GM23248 (cell line): Measurements from ENCODE around the gene ERGIC1. TPM values are rescaled to one million over a fixed set of nuclear protein-coding genes. Genes with fewer than 3 reads are reported as not detected.

Experiments used
- DNase-seq: peaks from one replicate; pipeline ENCODE4 v3.0.0-alpha.2; 2015
- H2AFZ ChIP-seq: fragments of 200-600 bp; sonication (generic); 2 replicates; pipeline ENCODE4 v1.6.1; 2016; ENCODE audit warnings: antibody characterized with exemption
- H3F3A ChIP-seq: fragments of 200-600 bp; sonication (generic); 2 replicates; pipeline ENCODE4 v1.6.1; 2016; ENCODE audit warnings: mild to moderate bottlenecking, antibody characterized with exemption, mixed run types; ENCODE audit not compliant: insufficient read depth
- H3K27ac ChIP-seq: fragments of 200-600 bp; sonication (generic); 2 replicates; pipeline ENCODE4 v1.5.1; 2016; ENCODE audit warnings: mild to moderate bottlenecking
- H3K27me3 ChIP-seq: fragments of 200-600 bp; sonication (generic); replicated peaks from 2 replicates; pipeline ENCODE4 v1.6.1; 2016; ENCODE audit warnings: mild to moderate bottlenecking; ENCODE audit not compliant: insufficient read depth
- H3K36me3 ChIP-seq: fragments of 200-600 bp; sonication (generic); 2 replicates; pipeline ENCODE4 v1.6.1; 2016; ENCODE audit warnings: low read depth, mild to moderate bottlenecking
- H3K4me1 ChIP-seq: fragments of 200-600 bp; sonication (generic); 2 replicates; pipeline ENCODE4 v1.6.1; 2016; ENCODE audit warnings: mild to moderate bottlenecking; ENCODE audit not compliant: insufficient read depth
- H3K4me2 ChIP-seq: fragments of 200-600 bp; sonication (generic); one replicate; pipeline ENCODE4 v1.6.1; 2016; ENCODE audit warnings: mild to moderate bottlenecking; ENCODE audit not compliant: unreplicated experiment
- H3K4me3 ChIP-seq: fragments of 200-600 bp; sonication (generic); 2 replicates; pipeline ENCODE4 v1.5.1; 2016; ENCODE audit warnings: mild to moderate bottlenecking
- H3K79me2 ChIP-seq: fragments of 200-600 bp; sonication (generic); 2 replicates; pipeline ENCODE4 v1.6.1; 2016; ENCODE audit warnings: mild to moderate bottlenecking; ENCODE audit not compliant: insufficient read depth
- H3K9ac ChIP-seq: fragments of 200-600 bp; sonication (generic); 2 replicates; pipeline ENCODE4 v1.6.1; 2016; ENCODE audit warnings: mild to moderate bottlenecking
- H3K9me2 ChIP-seq: fragments of 200-600 bp; sonication (generic); 2 replicates; pipeline ENCODE4 v1.6.1; 2016; ENCODE audit warnings: mixed run types, mild to moderate bottlenecking, moderate library complexity; ENCODE audit not compliant: insufficient read depth
- H3K9me3 ChIP-seq: fragments of 200-600 bp; sonication (generic); one replicate; pipeline ENCODE4 v1.6.1; 2017; ENCODE audit warnings: low read depth
- H4K20me1 ChIP-seq: fragments of 200-600 bp; sonication (generic); 2 replicates; pipeline ENCODE4 v1.6.0; 2016; ENCODE audit not compliant: insufficient read depth
- EZH2 ChIP-seq: fragments of 200-600 bp; sonication (generic); IDR thresholded peaks from 2 replicates; pipeline ENCODE4 v1.6.1; 2018; ENCODE audit warnings: antibody characterized with exemption, mild to moderate bottlenecking; ENCODE audit not compliant: insufficient read depth, poor library complexity, severe bottlenecking
- EZH2phosphoT487 ChIP-seq: fragments of 200-600 bp; sonication (generic); IDR thresholded peaks from 2 replicates; pipeline ENCODE4 v1.6.1; 2018; ENCODE audit warnings: antibody characterized with exemption, moderate library complexity, mild to moderate bottlenecking, low read depth; ENCODE audit not compliant: insufficient read depth
- WGBS, 2 experiments: methylation state at CpG; one replicate each; pipeline ENCODE4 v1.1.6; 2015 to 2017; ENCODE audit warnings: low lambda C conversion rate in 2 of 2, low coverage in 1 of 2; ENCODE audit errors: missing lambda C conversion rate in 2 of 2; 5-methylcytosine and 5-hydroxymethylcytosine counted together
- in situ Hi-C: fragments of 300-500 bp; cut with MboI; formaldehyde crosslinking; loops from 2 replicates; pipeline ENCODE4 v1.15.0; 2020
- polyA plus RNA-seq: library from polyadenylated mRNA; unstranded; fragments of >200 nt; fragmentation: Nextera tagmentation; extraction: Ambion mirVana; gene quantifications from 2 replicates; pipeline ENCODE4 v1.2.1, GENCODE V29; 2016
- total RNA-seq: library from RNA; depleted of rRNA; stranded (reverse); fragments of >200 nt; shearing (Covaris generic); gene quantifications from 2 replicates; pipeline ENCODE4 v1.2.3, GENCODE V29; 2014

ERGIC1 gene
- total and polyA plus RNA-seq, 2 experiments from 2014 or later = 66.4 to 235 TPM

- no peaks in the 10 kb centered on the region for H3K27me3 ChIP-seq
- peak overlapping the region; percentile 74 for H3K9ac ChIP-seq
- H3K27ac ChIP-seq = peak overlapping the region; percentile 89
- DNase-seq = peak; percentile 91
- H3K4me2 ChIP-seq = peak overlapping the region; percentile 74
- 0 out of 2 replicates have a peak overlapping the region, but pooled peaks have one; percentile 3 for H3K4me3 ChIP-seq
- peaks cover 71% of the 10 kb centered on the region for H3F3A ChIP-seq
- no peaks in the 10 kb centered on the region for H3K36me3 ChIP-seq
- no peak for TF ChIP-seq EZH2
- no peak for TF ChIP-seq EZH2phosphoT487
- no peak overlapping the region for H2AFZ ChIP-seq
- no peaks in the 10 kb centered on the region for H3K9me3 ChIP-seq
- no peaks in the 10 kb centered on the region for H3K9me2 ChIP-seq
- H3K4me1 ChIP-seq = peaks cover 69% of the 10 kb centered on the region
- no peaks in the 10 kb centered on the region for H4K20me1 ChIP-seq
- 27 to 29% methylated on average over 14 to 15 of the region's 15 CpGs for WGBS, 2 experiments
- peaks cover 82% of the 10 kb centered on the region for H3K79me2 ChIP-seq
- in situ Hi-C loops = no loop called here
Measured at GRCh38 chr5:172858990-172859811, 25.1 kb downstream of the ERGIC1 start.

- Histone ChIP-seq H3K79me2 (peaks cover 82% of the 10 kb centered on the region), H3K9ac (peak overlapping the region; percentile 74), H3K27me3 (no peaks in the 10 kb centered on the region), H3K36me3 (no peaks in the 10 kb centered on the region), H3K27ac (peak overlapping the region; percentile 89), H3K4me1 (peaks cover 61% of the 10 kb centered on the region), H3K4me2 (peak overlapping the region; percentile 74), H3K9me3 (no peaks in the 10 kb centered on the region), H3K4me3 (no peak overlapping the region), H3F3A (peaks cover 63% of the 10 kb centered on the region), H2AFZ (no peak overlapping the region), H3K9me2 (no peaks in the 10 kb centered on the region), H4K20me1 (no peaks in the 10 kb centered on the region)
- TF ChIP-seq EZH2phosphoT487 (no peak), EZH2 (no peak)
- 90 to 92% methylated on average over 4 of the region's 4 CpGs for WGBS, 2 experiments
- in situ Hi-C loops = no loop called here
- DNase-seq = no peak
Measured at GRCh38 chr5:172859966-172860365, 25.9 kb downstream of the ERGIC1 start.

- H3K4me1 ChIP-seq = peaks cover 53% of the 10 kb centered on the region
- WGBS, 2 experiments = 12 to 13% methylated on average over 24 of the region's 24 CpGs
Measured at GRCh38 chr5:172860520-172861443, 26.7 kb downstream of the ERGIC1 start.

GRCh38 chr5:172861461-172861860 lies 27.4 kb downstream of the ERGIC1 start:
- TF ChIP-seq EZH2 (no peak), EZH2phosphoT487 (no peak)
- peak overlapping the region; percentile 74 for H3K9ac ChIP-seq
- H3K4me3 ChIP-seq = no peak overlapping the region
- H3K9me2 ChIP-seq = no peaks in the 10 kb centered on the region
- H3K4me2 ChIP-seq = peak overlapping the region; percentile 74
- H3K79me2 ChIP-seq = peaks cover 82% of the 10 kb centered on the region
- in situ Hi-C loops = no loop called here
- no peaks in the 10 kb centered on the region for H4K20me1 ChIP-seq
- WGBS, 2 experiments = 73 to 74% methylated on average over 5 of the region's 5 CpGs
- no peaks in the 10 kb centered on the region for H3K27me3 ChIP-seq
- H3K27ac ChIP-seq = peak overlapping the region; percentile 89
- no peaks in the 10 kb centered on the region for H3K36me3 ChIP-seq
- H2AFZ ChIP-seq = no peak overlapping the region
- no peak for DNase-seq
- peaks cover 48% of the 10 kb centered on the region for H3K4me1 ChIP-seq
- no peaks in the 10 kb centered on the region for H3K9me3 ChIP-seq
- peaks cover 51% of the 10 kb centered on the region for H3F3A ChIP-seq

More at GRCh38 chr5:172860520-172861443, 26.7 kb downstream of the ERGIC1 start:
- Histone ChIP-seq H3K9me3 (no peaks in the 10 kb centered on the region), H2AFZ (no peak overlapping the region), H3K27me3 (no peaks in the 10 kb centered on the region), H3K4me3 (no peak overlapping the region), H3F3A (peaks cover 58% of the 10 kb centered on the region), H3K9me2 (no peaks in the 10 kb centered on the region), H4K20me1 (no peaks in the 10 kb centered on the region), H3K4me2 (peak overlapping the region; percentile 74), H3K36me3 (no peaks in the 10 kb centered on the region), H3K9ac (peak overlapping the region; percentile 74), H3K27ac (peak overlapping the region; percentile 89), H3K79me2 (peaks cover 82% of the 10 kb centered on the region)
- in situ Hi-C loops = no loop called here
- no peak for TF ChIP-seq EZH2
- TF ChIP-seq EZH2phosphoT487 = no peak
- peak; percentile 89 for DNase-seq
